HG03039 (cell line): ENCODE data around the gene CDK4.

ENCODE experiments used
- ATAC-seq: cut with Tn5 transposase; IDR thresholded peaks from one replicate; pipeline ENCODE4 v1.9.1; 2021; ENCODE audit warnings: mild to moderate bottlenecking, moderate library complexity; ENCODE audit not compliant: unreplicated experiment

CDK4 gene

DNA sequence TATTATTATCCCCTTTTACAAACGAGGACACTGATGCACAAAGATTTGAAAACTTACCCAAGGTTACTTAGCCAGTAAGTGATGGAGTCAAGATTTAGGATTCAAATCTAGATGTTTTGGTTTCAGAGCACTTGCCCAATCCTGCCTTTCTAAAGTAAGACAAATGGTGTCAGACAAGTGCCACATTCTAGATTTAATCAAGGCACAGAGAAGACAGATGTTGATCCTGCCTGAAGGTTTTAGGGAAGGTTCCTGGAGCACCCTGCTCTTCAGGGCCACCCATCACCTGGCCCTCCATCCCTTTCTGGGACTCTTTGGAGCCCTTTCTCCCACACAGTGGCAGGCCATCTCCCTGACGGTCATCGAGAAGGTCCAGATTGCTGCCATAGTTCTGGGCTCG lies 5.7 kb upstream of the CDK4 start:
- ATAC-seq, result no peak

- ATAC-seq, result no peak
Observed at GRCh38 chr12:57756406-57757341, 4.6 kb upstream of the CDK4 start.

DNA sequence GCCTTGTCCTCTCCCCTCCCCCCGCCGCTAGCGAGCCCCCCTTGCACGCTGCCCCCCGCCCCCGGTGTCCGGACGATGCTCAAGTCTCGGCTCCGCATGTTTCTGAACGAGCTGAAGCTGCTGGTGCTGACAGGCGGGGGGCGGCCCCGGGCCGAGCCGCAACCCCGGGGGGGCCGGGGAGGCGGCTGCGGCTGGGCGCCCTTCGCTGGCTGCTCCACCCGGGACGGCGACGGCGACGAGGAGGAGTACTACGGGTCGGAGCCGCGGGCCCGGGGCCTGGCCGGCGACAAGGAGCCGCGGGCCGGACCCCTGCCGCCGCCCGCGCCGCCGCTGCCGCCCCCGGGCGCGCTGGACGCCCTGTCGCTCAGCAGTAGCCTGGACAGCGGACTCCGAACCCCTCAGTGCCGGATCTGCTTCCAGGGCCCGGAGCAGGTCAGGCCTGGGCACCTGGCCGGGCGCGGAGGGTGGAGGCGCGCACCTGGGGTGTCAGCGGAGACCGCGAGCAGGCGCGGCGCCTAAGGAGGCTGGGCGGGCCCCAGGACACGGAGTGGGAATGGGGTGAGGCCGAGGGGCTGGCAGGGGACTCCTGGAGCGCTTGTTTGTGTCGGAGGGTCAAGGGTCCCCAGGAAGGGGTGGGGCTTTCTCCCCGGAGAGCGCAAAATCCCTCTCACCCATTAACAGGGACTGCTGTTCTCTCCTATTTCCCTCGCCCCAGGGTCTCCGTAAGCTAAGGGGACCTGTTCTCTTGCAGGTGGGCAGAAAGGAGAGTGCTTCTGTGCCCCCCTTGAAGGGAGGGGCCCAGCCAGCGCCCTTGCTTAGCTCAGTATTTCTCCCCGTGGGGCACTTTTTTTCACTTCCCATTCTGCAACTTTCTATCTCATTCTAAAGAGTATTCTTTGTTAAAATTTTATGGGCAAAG lies 3.6 kb upstream of the CDK4 start:
- ATAC-seq, result no peak

DNA sequence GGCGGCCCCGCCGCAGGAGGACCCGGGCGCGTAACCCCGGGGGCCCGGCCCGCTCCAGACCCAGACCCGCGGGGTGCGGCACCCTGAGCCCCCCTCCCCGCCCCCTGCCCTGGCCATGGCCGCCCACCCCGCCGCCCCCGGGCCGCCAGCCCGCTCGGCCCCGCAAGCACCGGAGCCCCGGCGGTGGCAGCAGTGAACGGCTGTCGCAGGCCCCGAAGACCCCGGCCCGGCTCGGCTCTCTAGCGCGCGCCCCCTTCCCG lies 3.0 kb upstream of the CDK4 start:
- ATAC-seq, result no peak

DNA sequence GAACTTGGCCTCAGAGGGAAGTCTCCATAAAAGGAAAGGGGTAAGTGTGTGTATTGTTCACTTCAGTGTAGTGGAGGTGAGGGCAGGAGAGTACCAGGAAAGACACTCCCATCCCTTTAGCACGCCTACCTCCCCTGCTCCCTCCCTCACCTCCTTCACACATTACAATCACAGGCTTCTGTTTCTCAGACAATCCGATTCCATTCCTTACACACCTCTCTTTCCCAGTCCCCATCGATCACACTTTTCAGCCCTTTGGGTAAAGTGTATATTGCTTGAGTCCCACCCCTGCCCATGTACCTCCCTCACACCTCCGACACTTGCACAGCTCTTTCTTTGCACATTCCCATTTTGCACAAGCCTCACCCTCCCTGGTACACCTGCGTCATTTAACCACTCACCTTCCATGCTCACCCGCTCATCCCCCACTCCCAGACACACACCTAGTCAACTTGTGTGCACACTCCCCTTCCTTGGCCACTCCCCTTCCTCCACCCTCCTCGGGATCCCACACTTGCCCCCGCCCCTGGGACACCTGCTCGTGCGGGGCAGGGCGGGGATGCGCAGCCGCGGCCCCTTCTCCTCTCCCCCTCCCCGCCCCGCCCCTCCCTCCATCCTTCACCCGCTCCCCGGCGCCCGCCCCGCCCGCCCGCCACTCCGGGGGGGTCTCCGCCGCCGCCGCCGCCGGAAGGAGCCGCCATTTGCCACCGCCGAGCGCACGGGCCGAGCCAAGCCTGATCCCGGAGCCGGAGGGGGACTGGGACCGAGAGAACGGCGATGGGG lies 2.5 kb upstream of the CDK4 start, which contains the start of gene MARCHF9:
MARCHF9 (plus strand) TSS at position 693 of the 783 bp plus-strand sequence. CDS start 426 bp downstream, outside the sequence.
- peak; percentile 29 for ATAC-seq

- no peak for ATAC-seq
Observed at GRCh38 chr12:57753756-57754337, 1.7 kb upstream of the CDK4 start.

DNA sequence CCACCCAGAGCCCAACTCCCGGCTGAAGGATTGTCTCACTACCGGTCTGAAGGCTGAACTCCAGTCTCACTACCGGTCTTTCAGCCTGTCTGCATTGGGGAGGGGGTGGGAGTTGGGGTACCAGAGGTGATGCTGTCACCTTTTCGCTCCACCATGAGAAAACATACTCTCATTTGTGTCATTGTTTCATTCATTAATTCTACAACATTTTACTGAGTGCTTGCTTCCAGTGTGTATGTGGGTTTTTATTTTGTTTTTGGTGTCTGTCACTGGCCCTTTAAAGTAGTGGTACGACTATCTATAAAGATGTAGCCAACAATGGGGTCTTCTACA lies 524 bp upstream of the CDK4 start:
- ATAC-seq, result no peak

DNA sequence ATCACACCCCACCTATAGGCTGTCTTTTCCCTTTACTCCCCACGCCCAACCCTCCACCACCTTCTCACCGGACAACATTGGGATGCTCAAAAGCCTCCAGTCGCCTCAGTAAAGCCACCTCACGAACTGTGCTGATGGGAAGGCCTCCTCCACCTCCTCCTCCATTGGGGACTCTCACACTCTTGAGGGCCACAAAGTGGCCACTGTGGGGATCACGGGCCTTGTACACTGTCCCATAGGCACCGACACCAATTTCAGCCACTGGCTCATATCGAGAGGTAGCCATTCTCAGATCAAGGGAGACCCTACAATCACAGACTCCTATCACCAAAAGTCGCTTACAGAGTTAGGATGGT lies 700 bp downstream of the CDK4 start:
- no peak for ATAC-seq

DNA sequence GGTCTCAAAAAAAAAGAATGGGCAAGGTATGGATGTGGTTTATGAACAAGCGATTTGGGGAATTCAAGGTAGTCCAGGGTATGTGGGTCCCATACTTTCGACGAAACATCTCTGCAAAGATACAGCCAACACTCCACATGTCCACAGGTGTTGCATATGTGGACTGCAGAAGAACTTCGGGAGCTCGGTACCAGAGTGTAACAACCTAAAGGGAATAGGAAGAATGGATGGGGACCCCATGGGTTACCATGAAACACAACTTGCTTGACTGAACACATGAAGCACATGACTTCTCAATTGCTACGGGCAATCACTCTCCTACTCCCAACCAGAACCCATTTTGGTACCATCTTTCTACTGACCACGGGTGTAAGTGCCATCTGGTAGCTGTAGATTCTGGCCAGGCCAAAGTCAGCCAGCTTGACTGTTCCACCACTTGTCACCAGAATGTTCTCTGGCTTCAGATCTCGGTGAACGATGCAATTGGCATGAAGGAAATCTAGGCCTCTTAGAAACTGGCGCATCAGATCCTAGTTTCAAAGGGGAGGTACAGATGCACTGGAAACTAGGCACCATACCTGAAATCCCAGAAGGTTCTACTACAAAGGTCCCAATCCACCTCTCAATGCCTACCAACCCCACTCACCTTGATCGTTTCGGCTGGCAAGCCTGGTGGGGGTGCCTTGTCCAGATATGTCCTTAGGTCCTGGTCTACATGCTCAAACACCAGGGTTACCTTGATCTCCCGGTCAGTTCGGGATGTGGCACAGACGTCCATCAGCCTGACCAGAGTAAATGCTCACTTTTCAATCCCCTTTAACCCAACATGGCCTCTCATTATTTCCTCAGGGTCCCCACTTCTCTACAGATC lies 1.3 kb downstream of the CDK4 start:
- no peak for ATAC-seq

- ATAC-seq, result no peak
Observed at GRCh38 chr12:57749061-57749460, 3.0 kb downstream of the CDK4 start.

- no peak for ATAC-seq
Observed at GRCh38 chr12:57746025-57746424, 6.1 kb downstream of the CDK4 start.

GRCh38 chr12:57745485-57745881 lies 6.6 kb downstream of the CDK4 start:
- no peak for ATAC-seq

GRCh38 chr12:57744777-57745484 lies 7.2 kb downstream of the CDK4 start, which contains the start of gene TSPAN31:
TSPAN31 (plus strand) TSS chr12:57745039; CDS start chr12:57745155, 116 bp downstream.
- peak; percentile 81 for ATAC-seq

GRCh38 chr12:57744194-57744776 lies 7.8 kb downstream of the CDK4 start:
- ATAC-seq, result peak; percentile 30

DNA sequence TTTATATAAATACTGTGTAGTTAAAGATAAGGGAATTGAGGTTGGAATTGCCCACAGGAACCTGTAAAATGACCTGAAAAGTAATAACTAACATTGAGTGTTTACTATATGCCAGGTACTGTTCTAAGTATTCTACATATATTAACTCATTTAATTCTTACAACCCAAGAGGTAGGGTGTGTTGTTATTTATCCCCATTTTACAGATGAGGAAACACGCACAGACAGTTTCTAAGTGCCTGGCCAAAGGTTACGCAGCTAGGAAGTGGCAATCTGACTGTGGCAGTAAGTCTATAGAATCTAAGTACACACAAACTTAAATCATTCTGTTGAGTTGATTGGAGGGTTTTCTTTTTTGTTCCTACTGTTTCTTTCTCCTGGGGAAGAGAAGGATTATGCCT lies 8.3 kb downstream of the CDK4 start:
- ATAC-seq, result no peak

DNA sequence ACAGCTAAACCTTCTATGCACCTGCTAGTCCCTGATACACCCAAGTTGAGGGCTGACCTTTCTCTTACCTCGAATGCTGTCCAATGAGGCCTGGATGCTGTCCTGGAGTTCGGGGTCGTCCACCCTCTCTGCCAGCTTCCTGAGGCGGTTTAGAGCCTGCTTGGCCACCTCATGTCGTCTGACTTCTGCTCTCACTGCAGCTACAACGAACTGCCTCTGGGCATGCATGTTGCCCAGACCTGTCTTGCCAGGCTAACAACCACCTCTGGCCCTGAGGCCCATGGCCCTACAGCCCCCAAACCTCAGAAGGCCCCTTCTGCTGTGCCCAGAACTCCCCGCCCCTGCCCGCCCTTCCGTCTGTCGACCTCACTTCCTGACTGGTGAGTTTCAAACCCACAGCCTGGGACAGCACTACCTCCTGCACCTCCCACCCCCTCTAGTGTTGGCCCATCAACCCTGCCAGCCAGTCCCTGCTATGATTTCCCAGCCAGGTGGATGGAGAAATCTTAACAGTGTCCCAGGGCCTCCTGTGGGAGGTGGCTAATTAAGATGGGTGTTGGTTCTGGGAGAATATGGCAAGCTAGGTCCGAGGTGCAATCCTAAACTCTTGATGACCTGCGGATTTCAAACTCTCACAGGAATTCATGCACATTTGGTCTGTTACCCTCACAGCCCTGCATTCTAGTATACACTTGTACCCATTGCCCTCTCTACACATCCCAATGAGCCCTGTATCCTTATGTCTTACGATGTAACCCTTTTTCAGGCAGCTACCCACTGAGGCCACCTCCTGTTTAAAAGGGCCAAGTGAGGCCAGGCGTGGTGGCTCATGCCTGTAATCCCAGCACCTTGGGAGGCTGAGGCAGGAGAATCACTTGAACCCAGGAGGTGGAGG lies 10.0 kb downstream of the CDK4 start:
- peak; percentile 46 for ATAC-seq

DNA sequence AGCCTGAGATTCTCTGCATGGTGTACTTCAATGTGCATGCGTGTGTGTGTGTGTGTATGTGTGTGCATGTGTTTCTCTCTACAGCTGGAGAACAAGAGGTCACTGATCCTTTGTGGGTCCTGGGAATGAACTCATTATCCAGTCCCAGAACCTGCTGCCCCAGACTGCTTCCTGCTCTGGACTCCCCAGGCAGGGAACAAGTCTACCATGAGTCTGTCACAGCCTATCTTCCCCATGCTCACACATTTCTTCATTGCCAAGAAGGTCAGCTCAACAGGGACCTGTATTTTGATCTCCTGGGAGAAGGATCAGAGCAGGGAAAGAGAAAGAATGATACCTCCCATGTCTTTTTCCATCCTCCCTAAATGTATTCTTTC lies 10.7 kb downstream of the CDK4 start:
- ATAC-seq, result no peak
